GM21390 (cell line): ENCODE measurements around the gene BCKDK.

Source experiments
- ATAC-seq: cut with Tn5 transposase; IDR thresholded peaks from one replicate; pipeline ENCODE4 v1.9.1; 2021; ENCODE audit not compliant: unreplicated experiment

BCKDK gene

DNA sequence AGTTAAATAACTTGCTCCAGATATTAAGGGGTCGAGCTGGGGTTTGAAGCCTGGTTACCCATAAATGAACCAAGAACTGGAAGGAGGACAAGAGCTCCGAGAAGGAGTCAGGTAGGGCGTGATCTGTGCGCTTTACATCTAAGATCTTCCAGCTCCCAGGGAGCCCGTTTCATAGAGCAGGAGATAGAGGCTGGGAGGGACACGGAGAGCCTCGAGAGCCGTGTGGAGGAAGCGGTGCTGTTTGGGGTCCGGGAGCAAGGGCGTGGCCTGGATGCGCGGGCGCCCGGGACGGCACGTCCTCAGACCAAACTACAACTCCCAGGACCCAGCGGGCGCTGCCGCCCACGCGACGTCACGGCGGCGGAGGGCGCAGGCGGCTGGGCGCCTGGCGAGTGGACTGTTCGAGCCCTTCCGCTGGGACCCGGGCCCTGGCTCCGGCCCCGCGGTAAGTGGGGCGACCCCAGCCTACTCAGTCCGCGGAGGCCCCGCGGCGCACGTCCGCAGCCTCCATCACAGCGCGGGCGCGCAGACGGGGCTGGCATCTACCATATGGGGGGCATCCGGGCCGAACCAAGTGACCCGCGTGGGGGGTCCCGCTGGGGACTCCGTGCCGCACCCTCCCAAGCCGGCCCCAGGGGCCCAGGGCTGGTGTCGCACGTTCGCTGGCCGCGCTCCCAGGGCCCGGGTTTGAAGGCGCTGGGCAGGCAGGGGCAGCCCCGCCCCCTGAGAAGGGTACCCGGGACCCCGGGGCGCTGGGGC lies at the start of gene BCKDK:
TSS of gene BCKDK (plus strand) at position 352 of the 759 bp plus-strand sequence. CDS start 838 bp downstream, outside the sequence.
- peak; percentile 74 for ATAC-seq

- ATAC-seq: no peak
These were observed 46.9 kb upstream of the BCKDK start for GRCh38 chr16:31061126-31061812.

DNA sequence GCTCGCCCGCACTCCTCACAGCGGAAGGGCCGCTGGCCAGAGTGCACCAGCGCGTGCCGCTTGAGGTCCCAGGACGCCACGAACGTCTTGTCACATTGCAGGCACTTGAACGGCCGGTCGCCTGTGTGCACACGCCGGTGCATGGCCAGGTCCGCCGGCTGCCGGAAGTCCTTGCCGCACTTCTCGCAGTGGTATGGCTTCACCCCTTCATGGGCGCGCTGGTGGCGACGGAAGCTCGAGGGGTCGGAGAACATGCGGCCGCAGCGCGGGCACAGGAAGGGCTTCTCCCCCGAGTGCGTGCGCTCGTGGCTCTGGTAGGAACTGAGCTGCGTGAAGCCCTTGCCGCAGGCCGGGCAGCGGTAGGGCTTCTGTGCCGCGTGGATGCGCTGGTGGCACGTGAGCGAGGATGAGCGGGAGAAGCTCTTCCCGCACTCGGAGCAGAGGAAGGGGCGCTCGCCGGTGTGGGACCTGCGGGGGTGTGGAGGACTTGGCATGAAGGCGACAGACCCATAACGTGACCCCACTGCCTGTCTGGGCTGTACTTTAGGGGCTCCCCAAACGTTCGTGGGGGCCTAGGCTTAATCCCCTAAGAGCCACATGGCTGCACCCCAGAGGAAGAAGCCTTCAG lies 46.3 kb upstream of the BCKDK start:
- no peak for ATAC-seq

DNA sequence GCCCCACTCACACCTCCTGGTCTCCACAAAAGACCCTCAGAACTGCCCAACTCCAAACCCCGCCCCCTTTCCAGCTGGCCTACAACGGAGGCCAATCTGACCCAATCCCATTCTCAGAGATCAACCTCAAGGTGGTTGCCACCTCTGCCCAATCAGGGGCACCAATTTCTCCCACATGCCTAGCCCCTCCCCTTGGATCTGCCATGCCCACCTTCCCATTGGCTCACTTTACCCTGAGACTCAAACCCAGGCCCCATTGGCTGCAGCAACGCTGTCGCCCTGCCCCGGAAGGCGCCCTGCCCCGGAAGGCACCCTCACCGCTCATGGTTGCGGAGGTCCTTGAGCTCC lies 44.7 kb upstream of the BCKDK start:
- no peak for ATAC-seq

DNA sequence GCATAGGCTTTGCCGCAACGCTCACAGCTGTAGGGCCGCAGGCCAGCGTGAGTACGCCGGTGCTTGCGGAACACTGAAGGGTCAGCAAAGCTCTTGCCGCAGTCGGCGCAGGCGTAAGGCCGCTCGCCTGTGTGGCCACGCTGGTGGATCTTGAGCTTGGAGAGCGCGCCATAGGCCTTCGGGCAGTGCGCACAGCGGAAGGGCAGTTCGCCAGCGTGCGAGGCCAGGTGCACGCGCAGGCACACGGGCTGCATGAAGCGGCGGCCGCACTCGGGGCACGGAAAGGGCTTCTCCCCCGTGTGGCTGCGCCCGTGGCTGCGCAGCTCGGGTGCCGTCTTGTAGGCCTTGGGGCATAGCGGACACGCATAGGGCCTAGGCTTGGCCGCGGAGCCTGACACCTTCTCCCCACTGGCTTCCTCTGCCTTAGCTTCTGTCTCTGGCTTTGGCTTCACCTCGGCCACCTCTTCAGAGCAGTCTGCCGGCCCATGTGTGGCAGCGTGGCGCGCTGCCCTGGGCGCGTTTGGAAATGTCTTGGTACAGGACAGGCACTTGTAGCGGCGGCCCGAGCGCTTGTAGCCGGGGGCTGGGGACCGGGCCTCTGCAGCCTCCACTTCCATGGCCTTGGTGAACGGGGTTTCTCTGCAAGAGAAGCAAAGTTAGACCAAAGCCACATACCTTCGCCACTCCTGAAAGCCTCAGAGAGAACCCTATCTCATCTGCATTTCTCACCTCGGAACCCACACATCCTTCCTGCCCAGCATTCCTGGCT lies 44.2 kb upstream of the BCKDK start:
- no peak for ATAC-seq

- no peak for ATAC-seq
These were observed 43.2 kb upstream of the BCKDK start for GRCh38 chr16:31064882-31065461.

DNA sequence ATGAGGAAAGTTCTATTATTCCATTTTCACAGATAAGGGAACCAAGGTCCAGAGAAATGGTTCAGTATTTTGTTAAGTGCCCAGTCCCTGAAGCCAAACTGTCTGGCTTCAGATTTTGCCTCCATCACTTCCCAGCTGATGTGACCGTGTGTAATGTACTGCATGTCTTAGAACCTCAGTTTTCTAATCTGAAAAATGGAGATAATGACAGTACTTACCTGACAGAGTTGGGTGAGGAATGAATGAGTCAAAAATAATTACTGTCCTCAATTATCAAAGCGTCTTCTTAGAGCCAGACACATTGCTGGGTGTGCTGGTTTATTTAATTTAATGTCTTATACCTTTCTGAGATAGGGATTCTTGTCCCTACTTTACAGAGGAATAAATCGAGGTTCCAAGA lies 40.8 kb upstream of the BCKDK start:
- no peak for ATAC-seq

GRCh38 chr16:31071861-31072260 lies 36.3 kb upstream of the BCKDK start:
- ATAC-seq: no peak

GRCh38 chr16:31072540-31073141 lies 35.5 kb upstream of the BCKDK start:
- ATAC-seq: no peak

- ATAC-seq: peak; percentile 49
These were observed 34.8 kb upstream of the BCKDK start for GRCh38 chr16:31073142-31073969.

DNA sequence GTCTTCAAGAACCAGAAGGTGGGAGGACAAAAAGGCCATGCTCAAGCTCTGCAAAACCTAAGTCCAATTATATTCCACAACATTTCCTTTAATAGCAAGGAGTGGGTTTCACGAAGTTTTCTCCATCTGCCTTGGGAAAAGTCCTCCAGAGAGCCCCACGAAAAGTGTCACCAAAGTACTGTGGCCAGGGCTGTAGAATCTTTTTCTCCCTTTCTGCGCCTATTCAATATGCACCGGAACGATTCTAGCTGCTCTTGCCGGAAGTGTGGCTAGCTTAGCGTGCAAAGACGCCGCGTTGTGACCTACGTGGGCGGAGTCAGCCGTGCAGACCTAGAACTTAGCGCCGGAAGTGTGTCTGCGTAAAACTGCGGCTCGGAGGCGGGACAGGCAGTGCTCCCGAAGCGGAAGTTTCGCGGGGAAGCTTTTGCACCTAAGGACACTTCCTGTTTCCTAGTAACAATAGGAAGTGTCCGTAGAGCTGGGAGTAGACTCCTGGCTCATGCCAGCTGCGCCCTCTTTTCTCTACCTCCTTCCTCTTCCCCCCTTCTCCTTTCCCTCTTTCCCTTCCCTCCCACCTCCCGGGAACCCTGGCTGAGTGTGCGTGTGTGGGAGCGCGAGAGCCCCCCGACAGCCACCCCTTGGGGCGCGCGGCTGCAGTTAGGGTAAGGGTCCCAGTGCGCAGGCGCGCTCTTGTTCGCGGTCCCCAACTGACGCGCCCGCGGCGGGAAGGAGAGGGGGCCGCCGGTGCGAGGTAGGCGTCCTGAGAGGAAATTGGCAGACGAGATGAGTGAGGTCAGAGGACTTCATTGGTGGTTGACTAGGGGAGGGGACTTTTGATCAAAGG lies 34.0 kb upstream of the BCKDK start, which contains the start of the genes ZNF646 and ZNF668:
TSS of gene ZNF646 (plus strand) at position 453 of the 844 bp plus-strand sequence. CDS start 1,903 bp downstream, outside the sequence.
TSS of gene ZNF668 (minus strand) at position 271 of the 844 bp plus-strand sequence. CDS start 9,781 bp downstream, outside the sequence.
- ATAC-seq: peak; percentile 64

- ATAC-seq: no peak
These were observed 33.4 kb upstream of the BCKDK start for GRCh38 chr16:31074814-31075183.

GRCh38 chr16:31076319-31076718 lies 31.9 kb upstream of the BCKDK start:
- ATAC-seq: no peak

- no peak for ATAC-seq
These were observed 31.2 kb upstream of the BCKDK start for GRCh38 chr16:31077024-31077423.

- ATAC-seq: no peak
These were observed 30.4 kb upstream of the BCKDK start for GRCh38 chr16:31077592-31078396.

- no peak for ATAC-seq
These were observed 29.4 kb upstream of the BCKDK start for GRCh38 chr16:31078597-31079341.

GRCh38 chr16:31079342-31079944 lies 28.7 kb upstream of the BCKDK start:
- ATAC-seq: no peak
